HG03064 (cell line): ENCODE data around the gene TMEM98.
"Not testable (repeated sequence)": the region's sequence is repeated elsewhere in the genome, so short reads cannot be mapped to it uniquely, and the experiment has no call there.

Experiments
- ATAC-seq: cut with Tn5 transposase; IDR thresholded peaks from one replicate; pipeline ENCODE4 v1.9.1; 2021; ENCODE audit warnings: low read depth; ENCODE audit not compliant: unreplicated experiment

TMEM98 gene

DNA sequence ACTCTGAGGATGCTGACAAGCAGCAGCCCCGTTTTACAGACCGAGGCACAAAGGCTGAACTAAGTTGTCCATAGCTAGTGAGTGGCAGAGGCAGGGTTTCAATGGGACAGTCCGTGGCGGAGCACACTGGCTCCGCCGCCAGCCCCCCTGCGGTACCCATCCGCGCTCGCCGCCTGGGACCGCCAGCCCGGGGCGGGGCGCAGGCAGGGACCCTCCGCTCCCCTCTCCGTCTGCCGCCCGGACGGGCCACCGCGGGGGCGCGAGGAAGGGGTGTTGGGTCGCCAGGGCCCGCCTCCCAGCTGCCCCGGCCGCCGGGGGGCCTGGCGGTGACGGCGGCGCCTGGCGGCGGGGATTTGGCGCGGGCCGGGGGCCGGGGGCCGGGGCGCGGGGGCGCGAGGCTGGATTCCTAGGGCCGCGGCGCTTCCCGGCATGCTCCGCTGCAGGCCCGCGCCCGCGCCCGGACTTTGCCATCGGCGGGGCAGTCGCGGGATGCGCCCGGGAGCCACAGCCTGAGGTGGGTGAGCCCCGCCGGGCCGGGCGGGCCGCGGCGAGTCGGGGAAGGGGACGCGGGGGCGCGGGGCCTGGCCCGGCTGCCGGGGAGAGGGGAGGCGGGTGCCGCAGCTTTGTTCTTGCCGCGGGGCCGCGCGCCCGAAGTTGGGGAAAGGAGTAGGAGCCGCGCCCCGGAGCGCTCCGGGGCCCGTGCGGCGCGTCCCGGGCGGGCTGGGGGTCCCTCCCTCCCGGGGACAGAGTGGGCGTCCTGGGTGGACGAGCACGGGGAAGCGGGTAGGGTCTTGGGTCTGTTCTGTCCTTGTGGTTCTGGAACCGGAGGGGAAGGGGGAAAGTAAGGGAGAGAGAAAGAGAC lies at the start of gene TMEM98:
TSS of gene TMEM98 (plus strand) at position 430 of the 862 bp plus-strand sequence. CDS start 3,376 bp downstream, outside the sequence.
- ATAC-seq: no peak

DNA sequence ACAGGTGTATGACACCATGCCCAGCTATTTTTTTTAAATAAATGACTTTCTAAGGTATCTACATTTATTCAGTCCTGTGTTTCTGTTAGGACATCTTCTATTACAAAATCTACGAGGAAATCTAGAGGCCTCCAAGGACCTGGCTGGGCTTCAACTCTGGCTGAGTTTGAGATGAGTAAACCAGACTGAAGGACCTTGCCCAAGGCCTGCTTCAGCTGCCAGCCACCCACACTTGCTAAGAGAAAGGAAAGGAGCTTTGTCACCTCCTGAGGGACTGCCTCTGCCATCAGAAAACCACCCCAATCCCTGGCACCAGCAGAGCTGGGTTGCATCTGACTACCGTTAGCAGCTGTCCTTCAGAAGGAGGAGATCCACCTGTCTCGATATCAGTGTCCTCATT lies 49.7 kb upstream of the TMEM98 start:
- ATAC-seq: no peak

- no peak for ATAC-seq
These were observed 48.8 kb upstream of the TMEM98 start for GRCh38 chr17:32879134-32879533.

DNA sequence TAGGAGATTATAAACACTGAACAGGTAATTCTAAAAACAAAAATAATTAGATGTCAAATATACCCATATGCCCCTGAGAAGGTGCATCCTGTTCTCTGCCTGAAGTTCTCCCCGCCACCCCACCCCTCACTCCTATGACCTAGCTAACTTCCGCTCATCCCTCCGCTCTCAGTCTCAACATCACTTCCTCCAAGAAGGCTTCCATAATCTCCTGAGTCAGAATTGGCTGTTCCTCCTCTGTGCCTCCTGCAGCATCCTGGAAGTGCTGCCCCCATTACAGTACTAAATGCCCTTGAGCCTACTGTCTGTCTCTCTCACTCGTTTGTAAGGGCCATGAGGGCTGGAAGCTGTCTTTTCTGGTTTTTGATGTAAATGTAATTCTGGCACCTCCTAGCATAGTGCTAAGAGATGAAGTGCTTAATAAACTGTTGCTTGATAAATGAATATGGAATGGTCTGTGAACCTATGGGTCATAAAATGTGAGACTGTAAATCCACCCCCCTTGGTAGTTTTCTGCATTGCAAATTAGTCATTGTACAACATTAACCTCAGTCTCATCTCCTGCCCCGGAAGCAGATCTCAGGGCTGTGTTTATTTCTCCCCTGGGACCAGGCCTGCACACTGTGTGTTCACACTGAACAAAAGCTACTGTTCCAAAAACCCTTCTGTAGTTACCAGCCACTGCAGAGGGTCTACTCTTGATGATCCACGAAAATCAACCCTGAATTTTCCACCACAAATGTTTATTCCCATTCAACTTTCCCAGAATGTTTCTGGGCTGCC lies 47.1 kb upstream of the TMEM98 start:
- ATAC-seq: no peak

DNA sequence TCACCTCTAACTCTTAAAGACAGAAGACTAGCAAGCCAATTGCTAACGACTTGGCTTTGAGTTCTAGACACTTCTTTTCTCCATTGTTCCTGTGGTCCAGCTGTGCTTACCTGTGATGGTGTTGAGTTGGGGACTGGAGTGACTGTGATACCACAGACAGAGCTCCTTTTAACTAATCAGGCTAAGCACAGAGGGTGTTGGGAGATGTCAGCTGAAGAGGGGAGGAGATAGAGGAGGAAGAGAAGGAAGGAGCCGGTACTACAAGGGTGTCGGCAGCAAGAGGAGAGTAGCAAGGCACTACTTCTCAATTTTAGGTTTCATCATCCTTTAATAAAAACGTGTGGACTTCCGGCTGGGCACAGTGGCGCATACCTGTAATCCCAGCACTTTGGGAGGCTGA lies 45.9 kb upstream of the TMEM98 start:
- no peak for ATAC-seq

DNA sequence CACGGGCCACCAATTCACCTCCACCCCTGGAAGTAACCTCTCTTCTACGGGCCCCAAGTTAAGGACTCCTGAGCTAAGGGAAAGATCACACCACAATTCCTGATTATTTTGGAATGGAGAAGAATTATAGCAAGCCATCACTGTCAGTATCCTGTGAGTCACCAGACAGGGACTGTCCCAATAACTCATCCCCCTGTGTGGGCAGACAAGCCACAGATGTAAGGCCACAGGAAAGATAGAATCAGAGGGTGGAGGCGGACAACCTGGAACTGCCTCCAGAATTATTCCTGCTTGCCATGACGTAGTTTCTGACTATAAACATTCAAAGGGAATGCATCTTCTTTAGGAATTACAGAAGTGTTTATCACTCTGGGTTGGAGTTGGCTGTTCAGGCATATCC lies 45.2 kb upstream of the TMEM98 start:
- ATAC-seq: no peak

DNA sequence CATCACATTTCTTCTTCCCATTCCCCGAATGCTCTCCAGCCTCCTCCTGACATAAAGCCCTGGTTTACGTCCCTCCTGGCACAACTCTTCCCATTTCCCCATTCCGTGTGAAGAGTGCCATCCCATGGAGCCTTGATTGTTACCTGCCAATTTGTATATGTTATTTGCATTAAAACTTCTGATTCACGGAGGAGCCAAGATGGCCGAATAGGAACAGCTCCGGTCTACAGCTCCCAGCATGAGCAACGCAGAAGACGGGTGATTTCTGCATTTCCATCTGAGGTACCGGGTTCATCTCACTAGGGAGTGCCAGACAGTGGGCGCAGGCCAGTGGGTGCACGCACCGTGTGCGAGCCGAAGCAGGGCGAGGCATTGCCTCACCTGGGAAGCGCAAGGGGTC lies 41.0 kb upstream of the TMEM98 start:
- not testable (repeated sequence) for ATAC-seq

- not testable (repeated sequence) for ATAC-seq
These were observed 40.5 kb upstream of the TMEM98 start for GRCh38 chr17:32887410-32887809.

DNA sequence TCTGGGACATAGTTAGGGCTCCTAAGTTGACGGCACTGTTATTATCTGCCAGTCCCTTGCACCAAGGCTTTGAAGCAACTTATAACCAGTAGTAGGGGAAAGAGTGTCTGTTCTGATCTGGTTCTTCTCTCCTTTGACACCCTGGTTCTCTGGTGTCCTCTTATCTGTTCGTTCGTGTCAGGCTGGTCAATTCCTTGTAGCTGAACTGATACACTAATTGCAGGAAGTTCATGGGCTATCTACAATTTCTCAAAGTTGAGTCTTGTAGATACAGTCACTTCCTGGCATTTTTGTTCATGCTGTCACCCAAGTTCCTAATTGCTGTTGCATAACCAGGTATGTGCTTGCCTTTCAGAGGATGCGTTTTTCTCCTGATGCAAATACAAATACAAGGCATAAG lies 33.7 kb upstream of the TMEM98 start:
- ATAC-seq: no peak

- ATAC-seq: no peak
These were observed 31.2 kb upstream of the TMEM98 start for GRCh38 chr17:32896647-32897258.

DNA sequence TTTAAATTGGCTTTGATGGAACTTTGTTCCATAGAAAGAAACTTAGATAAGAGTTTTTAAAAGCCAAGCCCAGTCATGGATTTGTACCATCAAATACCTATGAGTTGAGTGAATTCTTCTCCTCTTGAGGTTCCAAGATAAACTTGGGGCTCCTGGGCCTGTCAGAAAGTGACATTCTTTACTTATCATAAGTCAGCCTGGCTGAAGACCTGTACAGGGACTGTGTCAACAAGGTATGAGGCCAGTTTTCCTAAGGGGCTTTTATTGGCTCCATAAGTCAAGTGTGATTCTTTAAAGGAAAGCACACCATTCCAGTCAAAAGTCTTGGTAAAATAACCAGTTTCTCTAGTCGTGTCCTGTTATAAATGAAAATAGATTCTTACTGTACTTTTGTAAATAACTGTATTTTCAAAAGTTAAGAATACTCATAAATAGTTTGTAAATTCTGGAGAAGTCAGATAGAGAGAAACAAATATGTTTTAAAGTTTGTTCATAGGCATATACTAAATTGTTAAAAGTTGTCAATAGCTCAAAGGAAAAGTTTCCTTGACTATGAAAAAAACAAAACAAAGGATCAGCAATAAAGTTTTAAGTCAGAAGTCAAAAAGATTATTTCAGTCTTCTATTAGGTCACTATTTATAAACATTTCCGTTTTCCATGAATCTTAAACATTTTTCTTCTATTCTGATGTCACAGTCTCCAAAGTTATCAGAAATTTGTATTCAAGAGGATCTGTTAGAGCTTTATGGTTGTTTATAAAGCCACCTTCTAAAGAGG lies 28.5 kb upstream of the TMEM98 start:
- ATAC-seq: no peak

DNA sequence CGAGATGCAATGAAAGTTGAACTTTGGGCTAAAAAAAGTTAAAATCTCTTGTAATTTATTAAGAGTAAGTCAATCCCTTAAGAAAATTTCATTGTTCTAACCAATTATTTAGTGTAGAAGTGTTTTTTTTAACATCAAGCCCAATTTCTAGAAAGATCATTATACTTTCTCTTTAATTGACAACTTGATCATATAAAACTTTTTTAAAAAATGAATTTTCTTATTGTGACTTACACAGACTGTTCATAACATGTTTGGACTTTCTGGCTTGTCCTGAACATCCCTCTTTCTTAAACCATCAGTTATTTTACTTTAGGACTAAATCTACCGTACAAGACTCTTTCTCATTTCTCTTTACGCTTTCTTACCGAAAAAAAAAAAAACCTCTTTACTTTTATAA lies 26.2 kb upstream of the TMEM98 start:
- ATAC-seq: no peak

DNA sequence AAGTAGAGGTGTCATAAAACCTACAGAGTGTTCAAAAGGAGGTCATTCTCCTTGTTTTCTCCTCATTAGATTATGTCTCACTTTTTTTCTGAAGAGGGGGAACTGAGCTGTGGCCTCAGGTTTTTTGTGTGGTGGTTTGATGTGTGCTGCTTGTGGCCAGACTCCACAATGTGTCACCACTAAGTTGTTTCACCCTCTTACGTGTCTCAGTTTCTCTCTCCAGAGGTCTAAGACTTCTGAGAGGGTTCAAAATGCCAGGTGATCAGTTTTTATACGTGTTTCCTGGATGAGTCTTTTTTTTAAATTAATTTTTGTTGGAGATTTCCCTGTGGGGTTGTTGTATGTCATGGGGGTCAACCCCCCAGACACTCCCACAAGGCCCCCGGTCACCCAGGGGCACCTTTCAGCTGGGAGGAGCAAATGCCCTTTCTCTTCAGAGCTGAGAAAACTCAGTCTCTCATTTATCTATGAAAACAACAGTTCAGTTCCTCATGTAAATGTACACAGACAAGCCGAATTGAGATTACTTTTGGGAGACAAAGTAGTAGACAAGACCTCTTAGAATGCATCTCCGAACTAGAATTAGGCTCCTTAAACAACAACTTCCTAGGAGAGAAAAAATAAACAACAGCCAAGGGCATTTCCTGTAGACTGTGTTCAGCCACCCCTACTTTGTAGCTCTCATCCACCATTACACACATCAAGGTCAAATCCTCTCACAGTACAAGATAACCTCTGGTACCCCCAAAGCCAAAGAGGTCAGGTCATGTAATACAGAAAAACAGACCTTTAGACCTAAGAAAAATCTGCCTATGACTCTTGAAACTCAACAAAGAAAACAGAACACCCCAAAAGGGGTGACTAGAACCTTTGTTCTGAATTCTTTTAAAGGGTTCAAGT lies 23.9 kb upstream of the TMEM98 start:
- ATAC-seq: no peak

DNA sequence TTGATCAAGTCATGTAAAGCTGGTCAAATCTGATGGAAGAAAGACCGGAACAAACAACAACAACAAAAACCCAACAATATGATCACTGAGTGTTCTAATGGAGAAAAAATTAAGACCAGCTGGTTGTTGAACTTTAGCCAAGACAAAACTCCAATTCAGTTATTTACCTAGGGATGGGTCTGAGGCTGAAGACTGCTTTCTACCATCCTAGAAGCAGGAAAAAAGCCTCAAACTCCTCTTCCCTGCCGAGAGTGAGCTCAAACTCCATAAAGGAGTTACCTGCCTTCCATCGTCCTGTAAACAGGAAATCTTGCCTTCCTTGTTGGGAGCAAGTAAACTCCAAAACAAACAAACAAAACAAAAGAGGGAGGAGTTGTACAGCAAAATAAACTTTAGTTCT lies 23.1 kb upstream of the TMEM98 start:
- ATAC-seq: no peak

- no peak for ATAC-seq
These were observed 20.4 kb upstream of the TMEM98 start for GRCh38 chr17:32907583-32907982.

DNA sequence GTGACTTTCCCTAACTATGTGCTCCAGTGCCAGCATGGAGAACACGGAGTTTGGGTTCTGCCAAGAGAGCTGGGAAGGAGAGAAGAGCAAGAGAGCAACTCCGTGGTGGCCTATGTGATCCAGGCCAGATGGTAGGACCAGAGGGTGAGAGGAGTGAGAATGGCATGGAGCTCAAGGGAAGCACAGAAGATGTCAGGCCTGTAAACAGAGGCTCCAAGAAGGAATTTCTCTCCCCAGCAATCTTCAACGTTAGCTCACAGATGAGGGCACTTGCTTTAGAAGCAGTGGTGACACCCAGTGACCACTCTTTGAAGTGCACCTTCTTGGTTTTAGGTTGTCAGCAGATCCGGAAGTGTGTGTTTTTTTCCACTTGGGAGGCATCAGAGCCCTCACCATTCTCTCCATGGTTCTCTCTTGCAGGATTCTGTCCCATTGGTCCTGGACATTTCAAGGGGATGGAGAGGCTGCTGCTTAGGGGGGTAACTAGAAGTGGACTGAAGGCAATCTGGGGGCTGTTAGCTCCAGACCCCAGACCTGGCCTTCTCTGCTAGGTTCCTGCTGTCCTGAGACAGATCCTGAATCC lies 18.1 kb upstream of the TMEM98 start:
- ATAC-seq: no peak

DNA sequence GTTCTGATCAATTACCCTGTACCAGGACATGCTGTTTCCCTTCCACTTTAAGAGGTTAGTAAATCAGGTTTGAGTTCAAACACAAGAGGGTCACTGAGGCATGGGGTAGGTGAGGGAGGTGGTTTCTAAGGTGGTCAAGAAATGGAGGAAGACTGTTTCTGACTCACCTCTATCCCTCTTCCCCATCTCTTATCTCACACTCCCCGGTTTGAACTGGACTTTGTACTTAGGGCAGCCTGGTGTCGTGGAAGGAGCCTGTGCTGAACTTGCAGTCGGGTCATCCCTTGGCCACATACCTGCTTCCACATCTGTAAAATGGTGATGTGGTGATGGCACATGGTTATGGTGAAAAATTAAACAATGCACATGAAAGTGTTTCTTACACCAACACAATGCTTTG lies 17.2 kb upstream of the TMEM98 start:
- ATAC-seq: no peak

DNA sequence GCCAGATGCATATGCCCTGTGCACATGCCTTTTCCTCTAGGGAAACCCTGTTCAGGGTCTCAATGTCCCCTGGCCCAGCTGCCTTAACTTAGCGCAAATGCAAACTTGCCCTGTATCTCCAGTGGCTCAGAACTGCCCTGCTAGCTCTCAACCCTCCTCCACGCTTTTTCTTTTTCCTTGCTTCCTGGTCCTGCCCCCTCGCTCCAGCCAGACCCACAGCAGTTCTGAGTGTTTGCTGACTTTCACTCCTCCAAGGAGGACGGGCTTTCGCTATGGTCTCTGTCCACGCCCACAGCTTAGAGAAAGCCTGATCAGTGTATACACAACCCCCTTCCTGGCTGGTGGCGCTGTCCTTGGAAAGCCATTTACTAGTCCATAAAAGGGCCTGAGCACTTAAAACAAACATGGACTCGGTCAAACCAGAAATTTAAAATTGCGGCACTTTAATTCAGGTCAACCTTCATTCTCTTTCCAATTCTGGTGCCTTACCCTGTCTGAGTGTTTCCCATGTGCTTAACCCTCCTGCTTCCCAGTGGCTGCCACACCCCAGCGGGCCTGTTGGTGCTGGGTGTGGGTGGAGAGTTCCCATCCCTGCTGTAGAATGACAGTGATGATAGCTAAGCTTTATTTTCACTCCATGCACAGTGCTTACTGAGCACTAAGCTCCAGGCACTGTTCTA lies 15.6 kb upstream of the TMEM98 start:
- no peak for ATAC-seq

DNA sequence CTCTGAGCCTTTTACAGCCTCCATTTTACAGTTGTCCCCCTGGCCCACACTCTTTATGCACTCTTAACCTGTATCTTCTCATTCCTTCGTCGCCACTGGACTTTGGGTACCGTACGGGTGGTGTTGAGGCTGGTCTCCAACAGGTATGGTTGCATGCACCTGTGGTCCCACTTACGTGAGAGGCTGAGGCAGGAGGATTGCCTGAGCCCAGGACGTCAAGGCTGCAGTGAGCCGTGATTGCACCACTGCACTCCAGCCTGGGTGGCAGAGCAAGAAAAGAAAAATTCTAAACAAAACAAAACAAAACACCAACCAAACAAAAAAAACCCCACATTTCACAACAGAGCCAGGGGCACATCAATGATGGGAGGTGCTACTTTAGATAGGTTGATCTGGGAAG lies 14.4 kb upstream of the TMEM98 start:
- no peak for ATAC-seq
